HG02571 (cell line): ENCODE data around the gene CAMSAP1.

Experiments used
- ATAC-seq: cut with Tn5 transposase; IDR thresholded peaks from one replicate; pipeline ENCODE4 v1.9.1; 2021; ENCODE audit warnings: mild to moderate bottlenecking, moderate library complexity; ENCODE audit not compliant: unreplicated experiment

CAMSAP1 gene

GRCh38 chr9:135780086-135780485, 127.3 kb downstream of the CAMSAP1 start:
- ATAC-seq = no peak

- ATAC-seq = no peak
Measured at GRCh38 chr9:135779571-135779970, 127.8 kb downstream of the CAMSAP1 start.

GRCh38 chr9:135778421-135778820, 128.9 kb downstream of the CAMSAP1 start:
- ATAC-seq = no peak

- no peak for ATAC-seq
Measured at GRCh38 chr9:135777623-135778177, 129.6 kb downstream of the CAMSAP1 start.

GRCh38 chr9:135776893-135777622, 130.3 kb downstream of the CAMSAP1 start:
- no peak for ATAC-seq

- no peak for ATAC-seq
Measured at GRCh38 chr9:135775911-135776310, 131.4 kb downstream of the CAMSAP1 start.

- ATAC-seq = no peak
Measured at GRCh38 chr9:135774794-135775525, 132.4 kb downstream of the CAMSAP1 start.

GRCh38 chr9:135774239-135774747, 133.1 kb downstream of the CAMSAP1 start:
- no peak for ATAC-seq

GRCh38 chr9:135773530-135774238, 133.7 kb downstream of the CAMSAP1 start:
- no peak for ATAC-seq

GRCh38 chr9:135772702-135773493, 134.4 kb downstream of the CAMSAP1 start:
- no peak for ATAC-seq

GRCh38 chr9:135772056-135772646, 135.2 kb downstream of the CAMSAP1 start:
- ATAC-seq = no peak

- ATAC-seq = no peak
Measured at GRCh38 chr9:135771401-135772051, 135.8 kb downstream of the CAMSAP1 start.

GRCh38 chr9:135770771-135771170, 136.6 kb downstream of the CAMSAP1 start:
- no peak for ATAC-seq

GRCh38 chr9:135770203-135770535, 137.2 kb downstream of the CAMSAP1 start:
- ATAC-seq = no peak

GRCh38 chr9:135769489-135770202, 137.7 kb downstream of the CAMSAP1 start:
- ATAC-seq = no peak

GRCh38 chr9:135768516-135769218, 138.7 kb downstream of the CAMSAP1 start:
- ATAC-seq = no peak

GRCh38 chr9:135766707-135767106, 140.6 kb downstream of the CAMSAP1 start:
- no peak for ATAC-seq

- ATAC-seq = no peak
Measured at GRCh38 chr9:135766251-135766650, 141.1 kb downstream of the CAMSAP1 start.
